GM12801 (cell line): Measurements from ENCODE around the gene NID2.

Experiments used
- CTCF ChIP-seq: IDR thresholded peaks from one replicate; pipeline ENCODE4 v1.5.1; 2011; ENCODE audit warnings: control low read depth; ENCODE audit not compliant: insufficient read length; ENCODE audit errors: extremely low read depth

The NID2 gene

GRCh38 chr14:51962711-51963110 is 106.1 kb downstream of the NID2 start:
- no peak for TF ChIP-seq CTCF

GRCh38 chr14:51960866-51961265 is 108.0 kb downstream of the NID2 start:
- no peak for TF ChIP-seq CTCF

GRCh38 chr14:51959928-51960327 is 108.9 kb downstream of the NID2 start:
- TF ChIP-seq CTCF = no peak

GRCh38 chr14:51957950-51958349 is 110.9 kb downstream of the NID2 start:
- TF ChIP-seq CTCF = no peak
